Loucy (cell line): ENCODE data around the gene ZBTB20.

Source experiments
- H2AFZ ChIP-seq: fragments of 200-600 bp; sonication (generic); 2 replicates; pipeline ENCODE4 v1.6.0; 2016; ENCODE audit warnings: antibody characterized with exemption, mild to moderate bottlenecking, low read length, moderate library complexity
- H3F3A ChIP-seq: fragments of 200-600 bp; 2 replicates; pipeline ENCODE4 v1.6.0; 2016; ENCODE audit warnings: antibody characterized with exemption, low read depth, mild to moderate bottlenecking
- H3K27me3 ChIP-seq: fragments of 200-600 bp; sonication (generic); 2 replicates; pipeline ENCODE4 v1.6.1; 2014; ENCODE audit warnings: low read length, mild to moderate bottlenecking; ENCODE audit not compliant: insufficient read depth, poor library complexity, severe bottlenecking
- H3K36me3 ChIP-seq: fragments of 200-600 bp; sonication (generic); 2 replicates; pipeline ENCODE4 v1.6.1; 2016; ENCODE audit warnings: low read length; ENCODE audit not compliant: insufficient read depth
- H3K4me1 ChIP-seq: fragments of 200-600 bp; sonication (generic); 2 replicates; pipeline ENCODE4 v1.5.1; 2014; ENCODE audit warnings: low read length, mild to moderate bottlenecking; ENCODE audit not compliant: insufficient read depth, poor library complexity, severe bottlenecking
- H3K4me2 ChIP-seq: fragments of 200-600 bp; sonication (generic); 2 replicates; pipeline ENCODE4 v1.6.0; 2014; ENCODE audit warnings: antibody characterized with exemption, low read length, low read depth, mild to moderate bottlenecking; ENCODE audit not compliant: poor library complexity, severe bottlenecking
- H3K4me3 ChIP-seq: fragments of 200-600 bp; sonication (generic); 2 replicates; pipeline ENCODE4 v1.5.1; 2014; ENCODE audit warnings: low read length, mild to moderate bottlenecking, mixed read lengths; ENCODE audit not compliant: poor library complexity, severe bottlenecking
- H3K79me2 ChIP-seq: fragments of 200-600 bp; sonication (generic); 2 replicates; pipeline ENCODE4 v1.6.1; 2014; ENCODE audit warnings: low read length; ENCODE audit not compliant: insufficient read depth
- H3K9ac ChIP-seq: fragments of 200-600 bp; sonication (generic); 2 replicates; pipeline ENCODE4 v1.6.0; 2014; ENCODE audit warnings: mild to moderate bottlenecking, low read depth, low read length, moderate library complexity; ENCODE audit not compliant: poor library complexity, severe bottlenecking
- H3K9me2 ChIP-seq: fragments of 200-600 bp; sonication (generic); replicated peaks from 2 replicates; pipeline ENCODE4 v1.6.1; 2016; ENCODE audit warnings: low read depth, low read length, mixed read lengths
- H3K9me3 ChIP-seq: fragments of 200-600 bp; sonication (generic); 2 replicates; pipeline ENCODE4 v1.6.1; 2014; ENCODE audit warnings: mild to moderate bottlenecking, antibody characterized with exemption, low read length, low read depth; ENCODE audit not compliant: insufficient read depth
- H4K20me1 ChIP-seq: fragments of 200-600 bp; sonication (generic); 2 replicates; pipeline ENCODE4 v1.6.0; 2014; ENCODE audit warnings: antibody characterized with exemption, low read length, mild to moderate bottlenecking; ENCODE audit not compliant: insufficient read depth, poor library complexity, severe bottlenecking
- CTCF ChIP-seq: fragments of 200-600 bp; sonication (generic); conservative IDR thresholded peaks from 2 replicates; pipeline ENCODE4 v1.5.1; 2014; ENCODE audit warnings: mild to moderate bottlenecking, antibody characterized with exemption, low read length
- EZH2phosphoT487 ChIP-seq: fragments of 200-600 bp; IDR thresholded peaks from 2 replicates; pipeline ENCODE4 v1.6.1; 2018; ENCODE audit warnings: antibody characterized with exemption, mild to moderate bottlenecking, moderate library complexity, borderline replicate concordance

Gene ZBTB20

GRCh38 chr3:114333923-114334240 lies 813.2 kb downstream of the ZBTB20 start:
- H3K27me3 ChIP-seq, result no peaks in the 10 kb centered on the region
- no peaks in the 10 kb centered on the region for H3K9me3 ChIP-seq
- H3K4me3 ChIP-seq, result no peak overlapping the region
- no peak overlapping the region for H2AFZ ChIP-seq
- H4K20me1 ChIP-seq, result no peaks in the 10 kb centered on the region
- H3K4me2 ChIP-seq, result no peak overlapping the region
- H3F3A ChIP-seq, result no peaks in the 10 kb centered on the region
- H3K36me3 ChIP-seq, result peaks cover 3% of the 10 kb centered on the region; the same call in 1 of the 2 replicates
- H3K79me2 ChIP-seq, result no peaks in the 10 kb centered on the region
- TF ChIP-seq CTCF (no peak), EZH2phosphoT487 (no peak)
- no peak overlapping the region for H3K9ac ChIP-seq
- no peaks in the 10 kb centered on the region for H3K4me1 ChIP-seq
- H3K9me2 ChIP-seq, result no peaks in the 10 kb centered on the region

- no peaks in the 10 kb centered on the region for H3K4me1 ChIP-seq
- H3K4me3 ChIP-seq, result no peak overlapping the region
- H2AFZ ChIP-seq, result no peak overlapping the region
- H3K9ac ChIP-seq, result no peak overlapping the region
- no peaks in the 10 kb centered on the region for H3K9me3 ChIP-seq
- H3K79me2 ChIP-seq, result no peaks in the 10 kb centered on the region
- no peak overlapping the region for H3K4me2 ChIP-seq
- H3K9me2 ChIP-seq, result no peaks in the 10 kb centered on the region
- H3K27me3 ChIP-seq, result no peaks in the 10 kb centered on the region
- no peaks in the 10 kb centered on the region for H4K20me1 ChIP-seq
- no peaks in the 10 kb centered on the region for H3F3A ChIP-seq
- H3K36me3 ChIP-seq, result no peaks in the 10 kb centered on the region
- TF ChIP-seq EZH2phosphoT487, result no peak
- TF ChIP-seq CTCF, result no peak
These were observed 813.7 kb downstream of the ZBTB20 start for GRCh38 chr3:114333180-114333922.

- no peak overlapping the region for H3K4me3 ChIP-seq
- H4K20me1 ChIP-seq, result no peaks in the 10 kb centered on the region
- H3K36me3 ChIP-seq, result no peaks in the 10 kb centered on the region
- no peaks in the 10 kb centered on the region for H3K4me1 ChIP-seq
- H3K9ac ChIP-seq, result no peak overlapping the region
- no peaks in the 10 kb centered on the region for H3K79me2 ChIP-seq
- H3K9me2 ChIP-seq, result no peaks in the 10 kb centered on the region
- H3K27me3 ChIP-seq, result no peaks in the 10 kb centered on the region
- no peak overlapping the region for H2AFZ ChIP-seq
- TF ChIP-seq EZH2phosphoT487, result no peak
- no peak for TF ChIP-seq CTCF
- no peak overlapping the region for H3K4me2 ChIP-seq
- H3K9me3 ChIP-seq, result no peaks in the 10 kb centered on the region
- H3F3A ChIP-seq, result no peaks in the 10 kb centered on the region
These were observed 814.5 kb downstream of the ZBTB20 start for GRCh38 chr3:114332342-114333179.
